IMR-90 (cell line): Measurements from ENCODE around the gene BANP. TPM values are rescaled to one million over a fixed set of nuclear protein-coding genes. Genes with fewer than 3 reads are reported as not detected.

ENCODE experiments used
- ATAC-seq: fragments of 200-7000 bp; cut with Tn5 transposase; 2 replicates; pipeline ENCODE4 v1.9.1; 2020; ENCODE audit warnings: low read depth, mild to moderate bottlenecking, moderate library complexity
- BruUV-seq: library from RNA; stranded (reverse); fragments of 400-500 nt; replicated peaks from 2 replicates; lab custom pipeline; 2021; lab: Mats Ljungman, UMichigan
- CTCF ChIA-PET: fragments of 300-600 bp; formaldehyde crosslinking; extraction: SDS; loops from one replicate; lab custom pipeline; 2021; ENCODE audit warnings: antibody characterized with exemption; lab: Yijun Ruan, JAX
- POLR2A ChIA-PET: fragments of 300-600 bp; sonication (Branson Sonifier 250); formaldehyde crosslinking; loops from one replicate; lab custom pipeline; 2022; ENCODE audit warnings: antibody characterized with exemption; ENCODE audit not compliant: unreplicated experiment; lab: Charles Lee
- DNase-seq: peaks from one replicate; pipeline ENCODE4 v3.0.0; 2013
- H2AFZ ChIP-seq: replicated peaks from 2 replicates; pipeline ENCODE3; 2013; ENCODE audit warnings: low read length, mild to moderate bottlenecking; ENCODE audit not compliant: poor library complexity
- H2AK5ac ChIP-seq: 2 replicates; pipeline ENCODE4 v1.6.1; 2013; ENCODE audit warnings: low read depth, low read length, inconsistent platforms
- H2AK9ac ChIP-seq: replicated peaks from 2 replicates; pipeline ENCODE3; 2013; ENCODE audit warnings: mild to moderate bottlenecking, low read depth, low read length, moderate library complexity; ENCODE audit not compliant: poor library complexity
- H2BK120ac ChIP-seq: 2 replicates; pipeline ENCODE4 v1.6.1; 2013; ENCODE audit warnings: low read depth, low read length, inconsistent platforms
- H2BK15ac ChIP-seq: 3 replicates; pipeline ENCODE4 v1.6.1; 2013; ENCODE audit warnings: low read depth, low read length, inconsistent platforms
- H2BK20ac ChIP-seq: 2 replicates; pipeline ENCODE4 v1.6.1; 2013; ENCODE audit warnings: low read depth, mild to moderate bottlenecking, inconsistent platforms, low read length, moderate library complexity
- H2BK5ac ChIP-seq: 2 replicates; pipeline ENCODE4 v1.6.1; 2013; ENCODE audit warnings: mild to moderate bottlenecking, low read depth, low read length, inconsistent platforms; ENCODE audit not compliant: poor library complexity, severe bottlenecking
- H3K14ac ChIP-seq: replicated peaks from 2 replicates; pipeline ENCODE4 v1.6.1; 2013; ENCODE audit warnings: low read depth, low read length, inconsistent platforms
- H3K18ac ChIP-seq: 2 replicates; pipeline ENCODE4 v1.6.1; 2013; ENCODE audit warnings: low read depth, low read length, control low read depth
- H3K23ac ChIP-seq: 2 replicates; pipeline ENCODE4 v1.6.1; 2013; ENCODE audit warnings: low read depth, low read length, inconsistent platforms
- H3K27ac ChIP-seq: 2 replicates; pipeline ENCODE4 v1.5.1; 2013; ENCODE audit warnings: mild to moderate bottlenecking, control low read depth, low read length; ENCODE audit not compliant: insufficient read depth
- H3K27me3 ChIP-seq: 2 replicates; pipeline ENCODE4 v1.6.1; 2013; ENCODE audit warnings: low read length; ENCODE audit not compliant: control insufficient read depth, insufficient read depth
- H3K36me3 ChIP-seq: 2 replicates; pipeline ENCODE4 v1.6.1; 2013; ENCODE audit warnings: low read length, mixed read lengths; ENCODE audit not compliant: control insufficient read depth, insufficient read depth
- H3K4ac ChIP-seq: 2 replicates; pipeline ENCODE4 v1.6.1; 2013; ENCODE audit warnings: low read depth, low read length, inconsistent platforms
- H3K4me1 ChIP-seq: 2 replicates; pipeline ENCODE4 v1.6.1; 2013; ENCODE audit warnings: low read length, mixed read lengths; ENCODE audit not compliant: control insufficient read depth, insufficient read depth
- H3K4me2 ChIP-seq: 2 replicates; pipeline ENCODE4 v1.6.1; 2013; ENCODE audit warnings: low read depth, mild to moderate bottlenecking, control low read depth, low read length, moderate library complexity
- H3K4me3 ChIP-seq: 2 replicates; pipeline ENCODE4 v1.5.1; 2013; ENCODE audit warnings: low read depth, mild to moderate bottlenecking, control low read depth, low read length, moderate library complexity; ENCODE audit not compliant: insufficient read depth
- H3K56ac ChIP-seq: 2 replicates; pipeline ENCODE4 v1.6.1; 2013; ENCODE audit warnings: low read length, inconsistent platforms; ENCODE audit not compliant: insufficient read depth; ENCODE audit errors: extremely low read depth
- H3K79me1 ChIP-seq, 2 experiments: 2 replicates each; pipeline ENCODE4 v1.6.1; 2013; ENCODE audit warnings: low read length in 2 of 2, inconsistent platforms in 1 of 2, low read depth in 1 of 2
- H3K9ac ChIP-seq: 2 replicates; pipeline ENCODE4 v1.6.1; 2013; ENCODE audit warnings: low read depth, low read length, control low read depth
- H3K9me1 ChIP-seq: 2 replicates; pipeline ENCODE4 v1.6.1; 2013; ENCODE audit warnings: low read length, inconsistent platforms; ENCODE audit not compliant: insufficient read depth
- H3K9me3 ChIP-seq: 2 replicates; pipeline ENCODE4 v1.6.1; 2013; ENCODE audit warnings: low read length; ENCODE audit not compliant: control insufficient read depth, insufficient read depth
- H4K20me1 ChIP-seq: 2 replicates; pipeline ENCODE4 v1.6.1; 2013; ENCODE audit warnings: low read length, inconsistent platforms; ENCODE audit not compliant: insufficient read depth
- H4K5ac ChIP-seq: 2 replicates; pipeline ENCODE4 v1.6.1; 2013; ENCODE audit warnings: mild to moderate bottlenecking, low read depth, low read length, control low read depth
- H4K8ac ChIP-seq, 2 experiments: 2 replicates each; pipeline ENCODE4 v1.6.1; 2013; ENCODE audit warnings: low read depth in 2 of 2, low read length in 2 of 2, control low read depth in 1 of 2, inconsistent platforms in 1 of 2
- H4K91ac ChIP-seq: 2 replicates; pipeline ENCODE4 v1.6.1; 2013; ENCODE audit warnings: low read depth, low read length, inconsistent platforms; ENCODE audit not compliant: insufficient read depth
- BHLHE40 ChIP-seq: fragments of 150-350 bp; IDR thresholded peaks from 2 replicates; pipeline ENCODE4 v1.6.1; 2016; ENCODE audit warnings: mild to moderate bottlenecking, low read depth, low read length
- FOS ChIP-seq: fragments of 150-350 bp; IDR thresholded peaks from 2 replicates; pipeline ENCODE4 v1.6.1; 2016; ENCODE audit warnings: low read depth, low read length
- MAFK ChIP-seq: IDR thresholded peaks from 2 replicates; pipeline ENCODE4 v1.6.1; 2012; ENCODE audit warnings: low read depth, low read length, improper control_type of control experiment
- MAZ ChIP-seq: IDR thresholded peaks from 2 replicates; pipeline ENCODE4 v1.6.1; 2012; ENCODE audit warnings: low read depth, mild to moderate bottlenecking, low read length, improper control_type of control experiment, moderate library complexity, borderline replicate concordance
- MXI1 ChIP-seq: IDR thresholded peaks from 2 replicates; pipeline ENCODE4 v1.6.1; 2012; ENCODE audit warnings: low read depth, mild to moderate bottlenecking, low read length, moderate library complexity, borderline replicate concordance
- RAD21 ChIP-seq: IDR thresholded peaks from 2 replicates; pipeline ENCODE4 v1.6.1; 2012; ENCODE audit warnings: low read length, improper control_type of control experiment
- RCOR1 ChIP-seq: IDR thresholded peaks from 2 replicates; pipeline ENCODE4 v1.6.1; 2012; ENCODE audit warnings: mild to moderate bottlenecking, low read length, improper control_type of control experiment; ENCODE audit not compliant: insufficient replicate concordance
- WGBS, 2 experiments: methylation state at CpG; one replicate each; pipeline versions ENCODE4 v1.1.5 to v1.1.7; 2013; ENCODE audit warnings: missing lambda C conversion rate in 2 of 2; ENCODE audit not compliant: insufficient read length in 1 of 2; ENCODE audit errors: extremely low coverage in 2 of 2; 5-methylcytosine and 5-hydroxymethylcytosine counted together
- dilution Hi-C: fragments of 300-500 bp; cut with HindIII; formaldehyde crosslinking; loops from one replicate; pipeline ENCODE4 v1.14.3; 2018; ENCODE audit warnings: low sequenced_read_pairs; ENCODE audit not compliant: unreplicated experiment
- in situ Hi-C: fragments of 300-500 bp; cut with MboI; formaldehyde crosslinking; loops from 3 replicates; pipeline ENCODE4 v1.14.3; 2019; ENCODE audit warnings: low sequenced_read_pairs, inconsistent platforms, mixed read lengths
- intact Hi-C: fragments of 100-400 bp; cut with micrococcal nuclease; formaldehyde crosslinking; loops from 2 replicates; pipeline ENCODE4 v1.10.0; 2022
- polyA plus RNA-seq, 3 experiments: library from polyadenylated mRNA; depleted of rRNA; stranded (reverse); fragments of >200 nt; gene quantifications; 2 replicates each; pipeline ENCODE4 v1.2.3, GENCODE V29; 2012; ENCODE audit warnings: low replicate concordance in 1 of 3
- total RNA-seq: library from RNA; depleted of rRNA; stranded (reverse); fragments of >200 nt; gene quantifications from 2 replicates; pipeline ENCODE4 v1.2.3, GENCODE V29; 2012
- TF ChIP-seq, protein P1 (sequence below): fragments of 150-350 bp; IDR thresholded peaks from 2 replicates; pipeline ENCODE4 v1.6.1; 2017; ENCODE audit warnings: mild to moderate bottlenecking, antibody characterized with exemption, low read length, low read depth

The BANP gene
- total and polyA plus RNA-seq, 2 of the 4 experiments (the other 2 are of a cell fraction): 17.4 to 17.9 TPM

DNA sequence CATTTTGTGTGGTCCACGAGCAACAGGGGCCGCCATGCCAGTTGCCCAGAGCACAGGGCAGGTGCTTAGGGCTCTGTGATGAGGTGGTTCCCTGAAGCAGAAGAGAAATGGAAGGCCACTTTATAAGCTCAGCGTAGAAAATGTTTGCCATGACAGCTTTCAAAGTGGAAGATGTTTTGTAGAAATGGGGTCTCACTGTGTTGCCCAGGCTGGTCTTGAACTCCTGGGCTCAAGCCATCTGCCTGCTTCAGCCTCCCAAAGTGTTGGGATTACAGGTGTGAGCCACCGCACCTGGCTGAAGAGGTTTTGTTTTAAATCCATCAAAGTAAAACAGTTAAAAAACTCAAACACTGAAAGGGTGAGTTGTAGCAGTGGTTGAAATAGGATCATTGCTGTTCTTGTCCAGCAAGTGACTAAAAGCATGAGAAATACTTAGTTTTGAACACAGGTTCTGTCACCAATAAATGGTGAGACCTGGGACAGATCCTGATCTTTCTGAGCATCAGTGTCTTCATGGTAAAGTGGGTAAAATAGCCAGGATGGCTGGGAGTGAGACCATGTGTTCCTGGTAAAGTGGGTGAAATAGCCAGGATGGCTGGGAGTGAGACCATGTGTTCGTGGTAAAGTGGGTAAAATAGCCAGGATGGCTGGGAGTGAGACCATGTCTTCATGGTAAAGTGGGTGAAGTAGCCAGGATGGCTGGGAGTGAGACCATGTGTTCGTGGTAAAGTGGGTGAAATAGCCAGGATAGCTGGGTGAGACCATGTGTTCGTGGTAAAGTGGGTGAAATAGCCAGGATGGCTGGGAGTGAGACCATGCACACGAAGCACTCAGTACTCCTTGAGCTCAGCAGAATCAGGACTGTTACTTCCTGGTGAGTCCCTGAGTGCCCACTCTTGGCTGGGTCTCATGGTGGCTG, 46.0 kb downstream of the BANP start:
- no peak overlapping the region for H3K56ac ChIP-seq
- H2AK5ac ChIP-seq: no peak overlapping the region
- no peak overlapping the region for H2BK15ac ChIP-seq
- no peak overlapping the region for H3K4me2 ChIP-seq
- in situ Hi-C loops (no loop called here), dilution Hi-C loops (no loop called here), intact Hi-C loops (no loop called here)
- peaks cover 11 to 30% of the 10 kb centered on the region in 2 experiments; a peak in 3 of 4 replicates for H3K79me1 ChIP-seq
- H2AK9ac ChIP-seq: no peak overlapping the region
- H3K18ac ChIP-seq: no peak overlapping the region
- H4K5ac ChIP-seq: no peak overlapping the region
- DNase-seq (no peak), ATAC-seq (no peak)
- no peak overlapping the region for H3K4ac ChIP-seq
- no peak overlapping the region for H3K27ac ChIP-seq
- no peaks in the 10 kb centered on the region for H3K4me1 ChIP-seq
- H3K14ac ChIP-seq: no peak overlapping the region
- ChIA-PET POLR2A (no interaction called here), CTCF (no interaction called here)
- no peak overlapping the region for H4K91ac ChIP-seq
- TF ChIP-seq BHLHE40 (no peak), MXI1 (no peak), MAZ (no peak), RAD21 (no peak), FOS (no peak), RCOR1 (no peak), MAFK (no peak)
- TF ChIP-seq, protein P1, sequence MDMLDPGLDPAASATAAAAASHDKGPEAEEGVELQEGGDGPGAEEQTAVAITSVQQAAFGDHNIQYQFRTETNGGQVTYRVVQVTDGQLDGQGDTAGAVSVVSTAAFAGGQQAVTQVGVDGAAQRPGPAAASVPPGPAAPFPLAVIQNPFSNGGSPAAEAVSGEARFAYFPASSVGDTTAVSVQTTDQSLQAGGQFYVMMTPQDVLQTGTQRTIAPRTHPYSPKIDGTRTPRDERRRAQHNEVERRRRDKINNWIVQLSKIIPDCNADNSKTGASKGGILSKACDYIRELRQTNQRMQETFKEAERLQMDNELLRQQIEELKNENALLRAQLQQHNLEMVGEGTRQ: no peak
- no peak overlapping the region for H2BK120ac ChIP-seq
- H3K23ac ChIP-seq: no peak overlapping the region
- no peak overlapping the region for H3K9ac ChIP-seq
- no peaks in the 10 kb centered on the region for H3K27me3 ChIP-seq
- H2BK5ac ChIP-seq: no peak overlapping the region
- H3K9me1 ChIP-seq: peaks cover 4% of the 10 kb centered on the region; the same call in 1 of the 2 replicates
- H2BK20ac ChIP-seq: no peak overlapping the region
- H3K4me3 ChIP-seq: no peak overlapping the region
- peaks cover 7% of the 10 kb centered on the region; the same call in 1 of the 2 replicates for H4K20me1 ChIP-seq
- H2AFZ ChIP-seq: no peak overlapping the region
- BruUV-seq: no TSS peak
- H3K9me3 ChIP-seq: no peaks in the 10 kb centered on the region
- H3K36me3 ChIP-seq: peaks cover 4% of the 10 kb centered on the region; the same call in 1 of the 2 replicates
- WGBS, 2 experiments: 92% methylated on average over 5 of the region's 8 CpGs; no CpG with 5 or more reads in 1 of the 2 experiments
- H4K8ac ChIP-seq: no peak overlapping the region
